ENCODE results near the gene YJU2. TPM values are rescaled to one million over a fixed set of nuclear protein-coding genes. Genes with fewer than 3 reads are reported as not detected.

YJU2 gene
- total RNA-seq, 2 experiments from 2014 or later: 29.8 to 34.8 TPM

DNA sequence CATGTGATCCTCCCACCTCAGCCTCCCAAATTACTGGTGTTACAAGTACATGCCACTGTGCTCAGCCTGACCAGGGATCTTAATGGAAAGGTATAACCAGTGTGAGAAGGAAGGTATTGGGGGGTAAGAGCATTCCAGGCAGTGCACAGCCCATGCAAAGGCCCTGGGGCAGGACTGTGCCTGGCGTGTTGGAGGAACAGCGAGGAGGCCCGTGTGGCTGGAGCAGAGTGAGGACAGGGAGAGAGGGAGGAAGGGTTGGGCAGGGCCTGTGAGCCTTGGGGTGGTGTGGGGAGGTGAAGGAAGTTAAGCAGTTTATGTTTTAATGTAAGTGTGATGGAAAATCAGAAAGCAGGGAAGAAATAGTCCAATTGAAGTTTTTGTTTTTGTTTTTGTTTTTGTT lies 53.7 kb downstream of the YJU2 start:
- no peaks in the 10 kb centered on the region for H3K9me3 Mint-ChIP-seq (ENCODE audit: low read depth)
- H3K4me1 Mint-ChIP-seq: peaks cover 46% of the 10 kb centered on the region
- CTCF ChIA-PET: no interaction called here
- no peaks in the 10 kb centered on the region for H3K36me3 Mint-ChIP-seq (ENCODE audit: low read depth)
- intact Hi-C loops (cut with DNase I, micrococcal nuclease): loop anchor here in 1 of 2 experiments (5.0 kb wide), 1 partner anchor 33 kb away; no protein-coding TSS in a partner anchor
- H3K4me3 Mint-ChIP-seq: peak overlapping the region; percentile 34
- peak overlapping the region; percentile 45 for H3K27ac Mint-ChIP-seq
- H3K27me3 Mint-ChIP-seq: no peaks in the 10 kb centered on the region
- POLR2A ChIA-PET: no interaction called here
- no peak for ATAC-seq
- DNase-seq: no peak

DNA sequence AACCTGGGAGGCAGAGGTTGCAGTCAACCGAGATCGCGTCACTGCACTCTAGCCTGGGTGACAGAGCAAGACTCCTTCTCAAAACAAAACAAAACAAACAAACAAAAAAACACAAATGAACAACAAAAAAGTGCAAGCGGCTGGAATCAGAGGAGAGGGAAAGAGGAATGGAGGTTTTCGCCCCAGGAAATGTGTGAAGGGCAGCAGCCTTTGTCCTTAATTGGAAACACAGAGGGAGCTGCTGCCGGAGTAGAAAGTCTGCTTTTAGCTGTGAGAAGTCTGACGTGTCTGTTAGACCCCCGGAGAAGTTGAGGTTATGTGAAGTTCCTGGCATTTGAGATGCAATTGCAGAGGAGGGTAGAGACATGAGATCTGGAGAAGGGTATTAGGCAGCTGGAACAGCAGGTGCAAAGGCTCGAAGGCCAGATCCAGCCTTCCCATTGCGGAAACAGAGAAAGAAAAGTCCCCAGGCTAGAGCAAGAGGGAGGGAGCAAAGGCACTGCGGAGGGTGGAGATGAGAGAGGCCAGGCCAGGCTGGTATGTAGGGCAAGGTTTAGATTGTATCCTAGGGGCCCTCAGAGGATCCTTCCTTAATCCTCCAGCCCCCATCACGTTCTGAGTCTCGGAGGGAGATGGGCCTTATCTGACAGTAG lies 54.8 kb downstream of the YJU2 start:
- ATAC-seq (peak; percentile 14), DNase-seq (peak; percentile 39)
- ChIA-PET POLR2A (interaction anchor here (0.6 to 1.3 kb wide), 2 partner anchors 22 to 41 kb away, joined by 4 to 6 read pairs; partner anchors contain the start of gene MPND), CTCF (interaction anchor here (0.5 to 0.9 kb wide), 4 partner anchors 35 to 1643 kb away, joined by 3 to 4 read pairs (median 3); partner anchors contain the start of gene CHAF1A)
- Mint-ChIP-seq H3K4me3 (peak overlapping the region; percentile 79), H3K9me3 (ENCODE audit: low read depth) (no peaks in the 10 kb centered on the region), H3K36me3 (ENCODE audit: low read depth) (no peaks in the 10 kb centered on the region), H3K4me1 (peaks cover 44% of the 10 kb centered on the region), H3K27me3 (no peaks in the 10 kb centered on the region), H3K27ac (peak overlapping the region; percentile 92)
- intact Hi-C loops (cut with DNase I, micrococcal nuclease): loop anchor here (2.0 to 5.0 kb wide), 2 partner anchors 34 to 73 kb away; partner anchors contain the start of gene EBI3 (in 1 of the 2)

DNA sequence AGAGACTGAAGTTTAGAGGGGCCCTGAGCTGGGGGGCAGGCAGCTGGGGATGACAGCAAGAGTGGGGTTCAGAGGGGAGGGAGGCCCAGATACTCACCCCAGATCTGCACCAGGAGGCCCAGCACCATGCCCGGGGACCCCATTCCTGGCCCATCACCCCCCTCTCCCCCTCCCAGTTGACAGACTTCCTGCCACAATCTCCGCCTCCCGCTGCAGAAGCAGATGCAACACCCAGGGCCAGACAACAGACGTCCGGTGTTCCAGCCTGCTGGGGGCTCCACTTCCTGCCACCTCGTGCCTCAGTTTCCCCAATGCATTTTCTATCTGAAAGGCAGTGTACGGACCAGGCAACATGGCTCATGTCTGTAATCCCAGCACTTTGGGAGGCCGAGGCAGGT lies 55.4 kb downstream of the YJU2 start, which contains the start of gene TMIGD2:
TSS of gene TMIGD2 (minus strand) at position 147 of the 398 bp plus-strand sequence. CDS start at position 143, 4 bp downstream.
- H3K4me1 Mint-ChIP-seq: peaks cover 44% of the 10 kb centered on the region
- H3K27me3 Mint-ChIP-seq: no peaks in the 10 kb centered on the region
- H3K36me3 Mint-ChIP-seq (ENCODE audit: low read depth): no peaks in the 10 kb centered on the region

DNA sequence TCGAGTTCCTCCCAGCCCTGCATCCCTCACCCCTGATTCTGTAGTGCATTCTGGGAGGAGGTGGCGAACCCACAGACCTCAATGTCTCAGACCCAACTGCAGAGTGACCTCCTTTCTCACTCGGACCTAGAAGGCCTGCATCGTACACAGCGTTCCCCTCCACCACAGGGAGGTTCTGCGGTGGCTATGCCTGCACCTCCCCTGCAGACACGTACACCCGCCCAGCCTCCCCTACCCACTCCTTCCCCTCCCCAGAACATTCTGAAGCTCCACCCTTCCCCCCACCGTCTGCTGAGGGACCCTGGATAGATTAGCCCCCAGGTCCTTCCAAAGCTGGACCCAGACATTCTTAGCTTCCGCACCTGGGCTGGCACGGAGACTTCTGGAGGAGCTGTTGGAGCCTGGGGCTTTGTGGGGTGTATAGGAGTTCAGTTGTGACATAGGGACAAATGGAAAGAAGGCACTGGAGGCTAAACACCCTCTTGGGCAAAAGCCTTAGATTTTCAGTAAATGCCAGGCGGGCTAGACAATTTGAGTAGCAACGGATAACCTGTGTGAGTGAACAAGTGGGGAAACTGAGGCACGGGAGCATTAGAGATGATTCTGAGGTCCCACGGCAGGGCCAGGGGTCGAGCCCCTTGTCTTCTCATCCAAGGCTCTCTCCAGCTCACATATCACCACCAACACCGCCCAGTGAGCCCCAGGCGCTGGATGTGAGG lies 57.1 kb downstream of the YJU2 start:
- ChIA-PET POLR2A (no interaction called here), CTCF (interaction anchor here (0.6 kb wide), 3 partner anchors 310 to 1344 kb away, joined by 3 to 4 read pairs (median 3); no protein-coding TSS in a partner anchor)
- peak overlapping the region; percentile 58 for H3K4me3 Mint-ChIP-seq
- H3K27me3 Mint-ChIP-seq: no peaks in the 10 kb centered on the region
- H3K9me3 Mint-ChIP-seq (ENCODE audit: low read depth): no peaks in the 10 kb centered on the region
- peak overlapping the region; percentile 72 for H3K27ac Mint-ChIP-seq
- H3K4me1 Mint-ChIP-seq: peaks cover 34% of the 10 kb centered on the region
- DNase-seq (peak; percentile 30), ATAC-seq (no peak)
- intact Hi-C loops (cut with DNase I, micrococcal nuclease): loop anchor here (1.0 to 5.0 kb wide), 6 partner anchors 24 to 98 kb away; partner anchors contain the start of genes CHAF1A (in 1 of the 2), EBI3 (in 1 of the 2), MPND (in 1 of the 2) and YJU2 (in 1 of the 2)
- no peaks in the 10 kb centered on the region for H3K36me3 Mint-ChIP-seq (ENCODE audit: low read depth)

More for the DNA sequence above, 55.4 kb downstream of the YJU2 start, which contains the start of gene TMIGD2:
- Mint-ChIP-seq H3K27ac (peak within 1 kb of the TSS; percentile 92), H3K4me3 (peak within 1 kb of the TSS; percentile 79), H3K9me3 (ENCODE audit: low read depth) (no peaks in the 10 kb centered on the region)
- peak; percentile 17 for ATAC-seq
- peak; percentile 52 for DNase-seq
- ChIA-PET POLR2A (interaction anchor here (1.3 kb wide), 1 partner anchor 41 kb away, joined by 4 read pairs; the partner anchor contains the start of gene MPND), CTCF (interaction anchor here (0.5 to 1.2 kb wide), 6 partner anchors 17 to 1643 kb away, joined by 3 to 4 read pairs (median 3); no protein-coding TSS in a partner anchor)
- intact Hi-C loops (cut with DNase I, micrococcal nuclease): loop anchor here (2.0 to 5.0 kb wide), 2 partner anchors 35 to 73 kb away; partner anchors contain the start of gene EBI3 (in 1 of the 2)

DNA sequence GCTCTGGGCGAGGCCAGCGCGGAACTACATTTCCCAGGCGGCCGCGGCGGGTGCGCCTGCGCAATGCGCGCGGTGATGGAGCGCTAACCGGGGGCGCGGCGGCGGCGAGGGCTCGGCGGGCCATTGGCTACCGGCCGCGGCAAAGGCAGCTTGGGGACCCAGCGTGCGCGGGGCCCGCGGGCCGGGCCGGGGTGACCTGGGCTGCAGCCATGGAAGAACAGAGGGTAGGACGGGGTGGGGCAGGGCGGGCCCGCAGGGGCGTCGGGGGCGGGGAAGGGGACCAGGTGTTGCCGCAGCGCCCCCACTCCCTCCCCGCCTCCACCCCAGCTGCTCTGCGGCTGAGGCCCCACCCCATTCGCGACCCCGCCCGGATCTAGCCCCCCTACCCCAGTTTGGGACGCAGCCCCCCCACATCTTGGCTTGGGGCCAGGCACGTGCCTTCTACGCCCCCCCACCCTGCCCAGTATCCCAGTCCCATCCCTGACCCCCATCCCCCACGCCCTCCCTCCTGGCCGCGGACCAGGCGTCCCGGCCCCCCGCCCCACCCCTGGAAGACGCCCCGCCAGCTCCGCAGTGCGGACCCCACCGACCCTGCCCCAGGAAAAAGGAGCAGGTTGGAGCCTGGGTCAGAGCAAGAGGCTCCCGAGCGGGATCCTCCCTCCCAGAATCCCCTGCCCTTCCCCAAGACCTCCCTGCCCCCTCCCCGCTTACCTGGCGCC lies 57.8 kb downstream of the YJU2 start, which contains the start of gene FSD1:
TSS of gene FSD1 (plus strand) at position 61 of the 719 bp plus-strand sequence. CDS start at position 210, 149 bp downstream.
- Mint-ChIP-seq H3K27ac (peak within 1 kb of the TSS; percentile 72), H3K4me3 (peak within 1 kb of the TSS; percentile 66), H3K36me3 (ENCODE audit: low read depth) (no peaks in the 10 kb centered on the region), H3K4me1 (peaks cover 34% of the 10 kb centered on the region), H3K27me3 (no peaks in the 10 kb centered on the region), H3K9me3 (ENCODE audit: low read depth) (no peaks in the 10 kb centered on the region)
- CTCF ChIA-PET: interaction anchor here (0.6 kb wide), 3 partner anchors 47 to 1345 kb away, joined by 3 read pairs; no protein-coding TSS in a partner anchor
- POLR2A ChIA-PET: interaction anchor here (0.5 kb wide), 1 partner anchor 28 kb away, joined by 5 read pairs; no protein-coding TSS in a partner anchor
- intact Hi-C loops (cut with DNase I, micrococcal nuclease): loop anchor here (1.0 to 5.0 kb wide), 5 partner anchors 24 to 98 kb away; partner anchors contain the start of genes CHAF1A (in 1 of the 2), MPND (in 1 of the 2) and YJU2 (in 1 of the 2)
- ATAC-seq (peak; percentile 82), DNase-seq (peak; percentile 90)

DNA sequence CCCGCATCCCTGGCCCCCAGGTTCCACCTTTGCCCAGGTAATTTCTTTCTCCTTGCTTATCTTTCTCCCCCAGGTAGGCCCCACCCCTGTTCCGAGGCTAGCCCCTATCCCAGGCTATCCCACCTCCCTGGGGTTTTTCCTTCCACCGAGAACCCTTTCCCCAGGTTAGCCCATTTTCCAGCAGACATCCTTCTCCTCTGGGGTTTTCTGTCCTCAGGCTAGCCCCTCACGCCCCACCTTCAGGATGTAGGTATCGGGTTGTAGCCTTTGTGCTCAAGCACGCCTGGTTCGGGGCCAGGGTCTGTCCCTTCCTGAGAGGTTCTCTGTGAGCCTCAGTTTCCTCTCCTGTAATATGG lies 58.4 kb downstream of the YJU2 start:
- Mint-ChIP-seq H3K36me3 (ENCODE audit: low read depth) (peaks cover 1% of the 10 kb centered on the region), H3K9me3 (ENCODE audit: low read depth) (no peaks in the 10 kb centered on the region), H3K4me1 (peaks cover 34% of the 10 kb centered on the region), H3K27ac (no peak overlapping the region), H3K27me3 (no peaks in the 10 kb centered on the region), H3K4me3 (peak overlapping the region; percentile 66)
- intact Hi-C loops (cut with DNase I, micrococcal nuclease): no loop called here
- no peak for ATAC-seq
- no peak for DNase-seq
- ChIA-PET CTCF (interaction anchor here (0.6 kb wide), 1 partner anchor 47 kb away, joined by 3 read pairs; no protein-coding TSS in a partner anchor), POLR2A (no interaction called here)

DNA sequence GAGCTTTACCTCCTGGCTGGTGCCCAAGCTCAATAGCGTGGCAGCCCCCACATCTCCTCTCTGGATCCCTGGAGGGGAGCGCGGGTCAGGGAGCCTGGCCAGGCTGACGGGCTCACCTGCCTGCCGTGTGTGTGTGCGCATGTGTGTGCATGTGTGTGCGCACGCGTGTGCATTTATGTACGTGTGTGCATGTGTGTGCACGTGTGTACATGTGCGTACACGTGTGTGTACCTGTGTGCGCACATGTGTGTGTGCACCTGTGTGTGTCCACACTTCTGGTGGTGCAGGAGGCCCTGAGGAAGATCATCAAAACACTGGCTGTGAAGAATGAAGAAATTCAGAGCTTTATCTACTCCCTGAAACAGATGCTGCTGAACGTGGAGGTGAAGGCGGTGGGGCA lies 58.8 kb downstream of the YJU2 start:
- ChIA-PET POLR2A (no interaction called here), CTCF (interaction anchor here (0.6 kb wide), 1 partner anchor 46 kb away, joined by 3 read pairs; no protein-coding TSS in a partner anchor)
- no peak for ATAC-seq
- Mint-ChIP-seq H3K36me3 (ENCODE audit: low read depth) (peaks cover 5% of the 10 kb centered on the region), H3K4me3 (peak overlapping the region; percentile 66), H3K9me3 (ENCODE audit: low read depth) (no peaks in the 10 kb centered on the region), H3K27ac (no peak overlapping the region), H3K27me3 (no peaks in the 10 kb centered on the region), H3K4me1 (peaks cover 31% of the 10 kb centered on the region)
- no peak for DNase-seq
- intact Hi-C loops (cut with DNase I, micrococcal nuclease): no loop called here

DNA sequence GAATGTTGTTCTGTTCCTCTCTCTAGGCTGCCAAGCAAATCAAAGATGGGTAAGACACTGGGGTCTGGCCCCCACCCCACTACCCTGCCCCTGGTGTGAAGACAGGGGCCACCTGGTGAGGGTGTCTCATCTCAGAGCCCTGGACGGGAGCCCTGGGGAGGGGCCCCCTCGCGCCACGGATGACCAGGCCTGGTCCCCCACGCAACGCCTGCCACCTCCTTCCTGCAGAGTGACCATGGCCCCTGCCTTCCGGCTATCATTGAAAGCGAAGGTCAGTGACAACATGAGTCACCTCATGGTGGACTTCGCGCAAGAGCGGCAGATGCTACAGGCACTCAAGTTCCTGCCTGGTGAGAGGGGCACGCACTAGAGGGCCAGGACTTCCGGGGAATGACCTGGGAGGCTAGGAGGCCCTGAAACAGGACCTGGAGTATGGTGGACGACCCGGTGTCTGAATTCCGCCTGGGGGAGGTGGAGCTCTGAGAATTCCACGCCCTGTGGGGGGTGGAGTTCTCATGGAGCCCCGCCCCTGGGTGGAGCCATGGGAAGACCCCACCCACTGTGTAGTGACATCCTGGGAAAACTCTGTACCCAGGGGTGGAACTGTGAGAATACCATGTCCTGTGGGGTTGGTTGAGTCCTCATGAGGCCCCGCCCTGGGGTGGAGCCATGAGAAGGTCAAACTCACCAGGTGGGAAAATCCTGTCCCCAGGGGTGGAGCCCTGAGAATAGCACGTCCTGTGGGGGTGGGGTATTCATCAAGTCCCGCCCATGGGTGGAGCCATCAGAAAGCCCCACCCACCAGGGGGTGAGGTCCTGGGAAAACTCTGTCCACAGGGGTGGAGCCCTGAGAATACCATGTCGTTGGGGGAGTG lies 63.6 kb downstream of the YJU2 start:
- no peak overlapping the region for H3K27ac Mint-ChIP-seq
- peaks cover 5% of the 10 kb centered on the region for H3K36me3 Mint-ChIP-seq (ENCODE audit: low read depth)
- intact Hi-C loops (cut with DNase I, micrococcal nuclease): no loop called here
- DNase-seq (peak; percentile 52), ATAC-seq (peak; percentile 74)
- H3K27me3 Mint-ChIP-seq: no peaks in the 10 kb centered on the region
- no peaks in the 10 kb centered on the region for H3K9me3 Mint-ChIP-seq (ENCODE audit: low read depth)
- H3K4me3 Mint-ChIP-seq: no peak overlapping the region
- CTCF ChIA-PET: interaction anchor here (1.6 kb wide), 1 partner anchor 9 kb away, joined by 4 read pairs; no protein-coding TSS in a partner anchor
- no peaks in the 10 kb centered on the region for H3K4me1 Mint-ChIP-seq
- POLR2A ChIA-PET: no interaction called here

DNA sequence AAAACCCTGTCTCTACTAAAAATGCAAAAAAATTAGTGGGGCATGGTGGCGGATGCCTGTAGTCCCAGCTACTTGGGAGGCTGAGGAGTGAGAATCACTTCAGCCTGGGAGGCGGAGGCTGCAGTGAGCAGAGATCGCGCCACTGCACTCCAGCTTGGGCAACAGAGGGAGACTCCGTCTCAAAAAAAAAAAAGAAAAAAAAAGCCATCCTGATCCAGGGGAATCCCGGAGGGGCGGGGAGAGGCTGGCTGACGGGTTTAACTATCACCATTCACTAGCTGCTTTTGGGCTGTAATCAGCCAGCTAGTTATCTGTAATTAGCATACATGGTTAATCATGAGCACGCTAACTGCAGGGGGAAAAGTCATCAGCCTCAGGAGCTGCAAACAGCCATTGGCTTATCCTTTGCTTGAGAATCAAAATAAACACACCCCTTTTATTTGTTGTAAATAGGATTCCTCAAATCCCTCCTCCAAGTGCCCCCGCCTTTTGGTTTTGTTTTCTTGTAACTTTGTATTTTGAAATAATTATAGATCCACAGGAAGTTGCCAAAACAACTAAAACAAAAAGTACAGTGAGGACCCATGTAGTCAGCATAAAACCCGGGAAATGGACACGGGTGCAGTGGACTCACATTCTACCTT lies 67.1 kb downstream of the YJU2 start:
- intact Hi-C loops (cut with DNase I, micrococcal nuclease): no loop called here
- H3K27me3 Mint-ChIP-seq: no peaks in the 10 kb centered on the region
- no peak overlapping the region for H3K4me3 Mint-ChIP-seq
- no peaks in the 10 kb centered on the region for H3K4me1 Mint-ChIP-seq
- no peak overlapping the region for H3K27ac Mint-ChIP-seq
- H3K36me3 Mint-ChIP-seq (ENCODE audit: low read depth): peaks cover 5% of the 10 kb centered on the region
- DNase-seq: no peak
- no peak for ATAC-seq
- ChIA-PET POLR2A (no interaction called here), CTCF (no interaction called here)
- no peaks in the 10 kb centered on the region for H3K9me3 Mint-ChIP-seq (ENCODE audit: low read depth)

DNA sequence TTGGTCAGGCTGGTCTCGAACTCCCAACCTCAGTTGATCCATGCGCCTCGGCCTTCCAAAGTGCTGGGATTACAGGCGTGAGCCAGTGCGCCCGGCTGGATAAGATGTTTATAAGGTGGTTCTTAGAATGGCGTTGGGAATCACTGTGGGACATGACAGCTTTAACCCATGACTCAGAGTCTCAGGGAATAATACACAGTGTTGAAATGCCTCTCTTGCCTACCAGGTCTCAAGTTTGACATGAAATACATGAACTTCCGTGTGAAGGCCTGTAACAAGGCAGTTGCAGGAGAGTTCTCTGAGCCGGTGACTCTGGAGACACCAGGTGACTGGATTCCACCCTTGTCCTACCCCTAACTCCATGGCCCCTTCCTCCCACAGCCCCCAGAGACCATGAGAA lies 70.1 kb downstream of the YJU2 start:
- intact Hi-C loops (cut with DNase I, micrococcal nuclease): no loop called here
- Mint-ChIP-seq H3K4me1 (no peaks in the 10 kb centered on the region), H3K27ac (no peak overlapping the region), H3K9me3 (ENCODE audit: low read depth) (peaks cover 4% of the 10 kb centered on the region), H3K4me3 (no peak overlapping the region), H3K36me3 (ENCODE audit: low read depth) (no peaks in the 10 kb centered on the region), H3K27me3 (no peaks in the 10 kb centered on the region)
- CTCF ChIA-PET: interaction anchor here (1.0 kb wide), 1 partner anchor 11 kb away, joined by 3 read pairs; no protein-coding TSS in a partner anchor
- ATAC-seq (no peak), DNase-seq (no peak)
- POLR2A ChIA-PET: no interaction called here
